CD14-positive monocyte (primary cell): ENCODE data around the gene HOXA5. TPM values are rescaled to one million over a fixed set of nuclear protein-coding genes. Genes with fewer than 3 reads are reported as not detected.

ENCODE experiments used
- DNase-seq, 3 donors: peaks; one replicate each; pipeline ENCODE4 v3.0.0-alpha.2; 2011 to 2022
- H2AFZ ChIP-seq: 2 replicates; pipeline ENCODE4 v1.6.0; 2012; ENCODE audit warnings: mild to moderate bottlenecking, low read depth, low read length, inconsistent platforms; ENCODE audit not compliant: insufficient read depth, poor library complexity, severe bottlenecking
- H3K27ac ChIP-seq, 2 donors: 1 replicate in 1 of 2; 2 replicates in 1 of 2; pipeline ENCODE4 v1.5.1; 2012 to 2013; ENCODE audit warnings: low read length in 2 of 2, control low read depth in 1 of 2, inconsistent platforms in 1 of 2, low read depth in 1 of 2, mild to moderate bottlenecking in 1 of 2
- H3K27me3 ChIP-seq, 2 donors: one replicate each; pipeline versions ENCODE4 v1.6.0 to v1.6.1; 2011 to 2013; ENCODE audit warnings: low read length in 2 of 2; ENCODE audit not compliant: control insufficient read depth in 2 of 2, insufficient read depth in 2 of 2
- H3K36me3 ChIP-seq, 2 donors: replicated peaks in 1 of 2; 1 replicate in 1 of 2; 2 replicates in 1 of 2; pipeline versions ENCODE4 v1.5.1 to v1.6.1; 2012 to 2013; ENCODE audit warnings: low read length in 2 of 2, control low read depth in 1 of 2, inconsistent platforms in 1 of 2, mild to moderate bottlenecking in 1 of 2; ENCODE audit not compliant: insufficient read depth in 2 of 2, control insufficient read depth in 1 of 2
- H3K4me1 ChIP-seq, 2 donors: 1 replicate in 1 of 2; 2 replicates in 1 of 2; pipeline versions ENCODE4 v1.5.1 to v1.6.1; 2012 to 2013; ENCODE audit warnings: low read length in 2 of 2, control low read depth in 1 of 2, inconsistent platforms in 1 of 2, mild to moderate bottlenecking in 1 of 2, moderate library complexity in 1 of 2; ENCODE audit not compliant: insufficient read depth in 2 of 2, control insufficient read depth in 1 of 2
- H3K4me2 ChIP-seq: replicated peaks from 2 replicates; pipeline ENCODE3; 2012; ENCODE audit warnings: low read length, moderate library complexity, mild to moderate bottlenecking; ENCODE audit not compliant: poor library complexity, severe bottlenecking; ENCODE audit errors: extremely low read depth
- H3K4me3 ChIP-seq, 3 experiments: fragments of 200-600 bp in 1 of 3; sonication (generic) in 1 of 3; replicated peaks in 1 of 3; 1 replicate in 2 of 3; 2 replicates in 1 of 3; pipeline ENCODE4 v1.5.1; 2011 to 2013; ENCODE audit warnings: low read length in 3 of 3, mild to moderate bottlenecking in 3 of 3, control low read depth in 2 of 3, low read depth in 2 of 3, inconsistent platforms in 1 of 3, moderate library complexity in 1 of 3
- H3K79me2 ChIP-seq: 2 replicates; pipeline ENCODE4 v1.6.0; 2012; ENCODE audit warnings: mild to moderate bottlenecking, control low read depth, inconsistent platforms, low read length, moderate library complexity; ENCODE audit not compliant: insufficient read depth
- H3K9ac ChIP-seq: 2 replicates; pipeline ENCODE4 v1.6.0; 2017; ENCODE audit warnings: low read length, mild to moderate bottlenecking; ENCODE audit not compliant: insufficient read depth, poor library complexity, severe bottlenecking
- H3K9me3 ChIP-seq, 2 donors: replicated peaks in 1 of 2; 1 replicate in 1 of 2; 2 replicates in 1 of 2; pipeline versions ENCODE4 v1.5.1 to v1.6.1; 2012 to 2013; ENCODE audit warnings: low read length in 2 of 2, control low read depth in 1 of 2; ENCODE audit not compliant: control insufficient read depth in 1 of 2, insufficient read depth in 1 of 2
- H4K20me1 ChIP-seq: 2 replicates; pipeline ENCODE4 v1.6.0; 2012; ENCODE audit warnings: mild to moderate bottlenecking, low read length, control low read depth, moderate library complexity; ENCODE audit not compliant: insufficient read depth
- H3K27ac Mint-ChIP-seq, 7 donors: one replicate each; pipeline ENCODE4 v1.8.0; 2020; ENCODE audit warnings: mild to moderate bottlenecking in 7 of 7, mixed read lengths in 7 of 7, moderate library complexity in 6 of 7, inconsistent platforms in 2 of 7
- H3K27me3 Mint-ChIP-seq, 3 donors: one replicate each; pipeline ENCODE4 v1.8.0; 2021 to 2022; ENCODE audit warnings: low read depth in 3 of 3, mild to moderate bottlenecking in 3 of 3, mixed read lengths in 3 of 3, moderate library complexity in 3 of 3, inconsistent platforms in 1 of 3
- H3K36me3 Mint-ChIP-seq, 2 donors: one replicate each; pipeline ENCODE4 v1.8.0; 2020; ENCODE audit warnings: mixed read lengths in 2 of 2, inconsistent platforms in 1 of 2, mild to moderate bottlenecking in 1 of 2
- H3K4me1 Mint-ChIP-seq: one replicate; pipeline ENCODE4 v1.8.0; 2020; ENCODE audit warnings: mild to moderate bottlenecking, mixed read lengths
- H3K4me3 Mint-ChIP-seq, 2 donors: one replicate each; pipeline ENCODE4 v1.8.0; 2020; ENCODE audit warnings: mild to moderate bottlenecking in 2 of 2, mixed read lengths in 2 of 2, moderate library complexity in 1 of 2
- H3K9me3 Mint-ChIP-seq, 7 donors: one replicate each; pipeline ENCODE4 v1.8.0; 2020 to 2022; ENCODE audit warnings: mixed read lengths in 7 of 7, mild to moderate bottlenecking in 6 of 7, moderate library complexity in 6 of 7, inconsistent platforms in 2 of 7
- CTCF ChIP-seq: fragments of 200-600 bp; IDR thresholded peaks from one replicate; pipeline ENCODE4 v1.8.0; 2022; ENCODE audit warnings: antibody characterized with exemption, mild to moderate bottlenecking
- whole genome bisulfite sequencing: methylation state at CpG from one replicate; pipeline ENCODE4 v1.1.5; 2013; ENCODE audit warnings: missing lambda C conversion rate; ENCODE audit not compliant: insufficient coverage; 5-methylcytosine and 5-hydroxymethylcytosine counted together
- intact Hi-C, 2 donors: fragments of 100-400 bp; cut with micrococcal nuclease; formaldehyde crosslinking; loops; one replicate each; pipeline versions ENCODE4 v1.15.0 to v1.15.1; 2023
- polyA plus RNA-seq, 3 donors: library from polyadenylated mRNA; depleted of rRNA in 1 of 3; unstranded in 2 of 3; stranded (reverse) in 1 of 3; fragments of 300-500 nt in 2 of 3; fragments of >200 nt in 1 of 3; fragmentation: Illumina TruSeq in 2 of 3; gene quantifications; 1 replicate in 2 of 3; 2 replicates in 1 of 3; pipeline ENCODE4 v1.2.3, GENCODE V29; 2012 to 2021

Gene HOXA5
- polyA plus RNA-seq, 3 donors: 0.85 to 3.0 (median 1.8) TPM

GRCh38 chr7:27121684-27122076 is 21.8 kb downstream of the HOXA5 start:
- Mint-ChIP-seq H3K9me3 (peaks cover 0 to 3% (median 0%) of the 10 kb centered on the region in 7 donors), H3K27me3 (peaks cover 2 to 3% (median 2%) of the 10 kb centered on the region in 3 donors), H3K36me3 (no peaks in the 10 kb centered on the region), H3K4me1 (peaks cover 8% of the 10 kb centered on the region), H3K27ac (no peak overlapping the region), H3K4me3 (no peak overlapping the region)
- WGBS: 95% methylated on average over 7 of the region's 7 CpGs
- Histone ChIP-seq H3K27me3 (no peaks in the 10 kb centered on the region), H3K36me3 (no peaks in the 10 kb centered on the region), H2AFZ (no peak overlapping the region), H4K20me1 (no peaks in the 10 kb centered on the region), H3K4me3 (no peak overlapping the region), H3K79me2 (no peaks in the 10 kb centered on the region), H3K4me2 (no peak overlapping the region), H3K9ac (no peak overlapping the region), H3K4me1 (no peaks in the 10 kb centered on the region), H3K27ac (no peak overlapping the region), H3K9me3 (no peaks in the 10 kb centered on the region)
- TF ChIP-seq CTCF: no peak
- DNase-seq: no peak
- intact Hi-C loops: no loop called here

DNA sequence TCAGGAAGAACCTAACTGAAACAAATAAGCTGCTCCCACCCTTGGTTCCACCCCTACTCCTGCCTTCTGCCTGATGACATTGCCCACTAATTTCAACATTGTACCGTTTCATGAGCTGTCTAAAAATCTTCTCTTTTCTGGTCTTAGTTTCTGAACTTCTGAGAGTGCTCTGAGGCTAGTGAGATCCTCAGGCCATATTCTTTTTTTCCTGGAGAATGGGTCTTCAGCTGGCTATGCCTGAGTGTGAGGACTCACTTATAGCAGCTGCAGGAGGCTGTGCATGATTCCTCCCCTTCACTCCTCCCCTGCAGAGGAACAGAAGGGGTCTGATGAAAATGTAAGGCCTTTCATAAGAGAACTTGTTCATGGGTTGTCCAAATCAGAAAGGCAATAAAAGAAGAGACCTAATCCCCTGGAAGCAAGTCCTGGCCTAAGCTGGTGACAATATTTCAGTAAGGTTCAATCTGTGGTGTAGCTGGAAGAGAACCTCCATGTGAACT is 24.0 kb downstream of the HOXA5 start:
- Histone ChIP-seq H4K20me1 (no peaks in the 10 kb centered on the region), H2AFZ (no peak overlapping the region), H3K4me1 (no peaks in the 10 kb centered on the region), H3K36me3 (no peaks in the 10 kb centered on the region), H3K4me3 (no peak overlapping the region), H3K27ac (no peak overlapping the region), H3K79me2 (no peaks in the 10 kb centered on the region), H3K9me3 (no peaks in the 10 kb centered on the region), H3K9ac (no peak overlapping the region), H3K4me2 (no peak overlapping the region), H3K27me3 (no peaks in the 10 kb centered on the region)
- no peak for DNase-seq
- H3K9me3 Mint-ChIP-seq: peaks cover 0 to 6% (median 0%) of the 10 kb centered on the region in 7 donors
- H3K27me3 Mint-ChIP-seq: peaks cover 2 to 4% (median 2%) of the 10 kb centered on the region in 3 donors
- peak overlapping the region in 1 of 7 donors; percentile 47 for H3K27ac Mint-ChIP-seq
- intact Hi-C loops: no loop called here
- WGBS: 25% methylated on average over 1 of the region's 1 CpG
- H3K4me1 Mint-ChIP-seq: peaks cover 8% of the 10 kb centered on the region
- H3K36me3 Mint-ChIP-seq: no peaks in the 10 kb centered on the region
- H3K4me3 Mint-ChIP-seq: no peak overlapping the region
- TF ChIP-seq CTCF: no peak
